Testis (tissue), 3 donors: ENCODE data around the gene EEFSEC. TPM values are rescaled to one million over a fixed set of nuclear protein-coding genes. Genes with fewer than 3 reads are reported as not detected.

Source experiments
- DNase-seq: peaks from one replicate; pipeline ENCODE4 v3.0.0-alpha.2; 2019
- H3K27ac ChIP-seq, 2 donors: fragments of 200-600 bp; sonication (generic); one replicate each; pipeline ENCODE4 v1.5.1; 2019
- H3K27me3 ChIP-seq: fragments of 200-600 bp; sonication (generic); one replicate; pipeline ENCODE4 v1.5.1; 2019
- H3K36me3 ChIP-seq: fragments of 200-600 bp; sonication (generic); one replicate; pipeline ENCODE4 v1.5.1; 2017; ENCODE audit warnings: low read depth; ENCODE audit errors: missing control alignments
- H3K4me1 ChIP-seq: fragments of 200-600 bp; sonication (generic); one replicate; pipeline ENCODE4 v1.5.1; 2019
- H3K4me3 ChIP-seq, 2 donors: fragments of 200-600 bp; sonication (generic); one replicate each; pipeline ENCODE4 v1.5.1; 2017 to 2019
- H3K9me3 ChIP-seq: fragments of 200-600 bp; sonication (generic); one replicate; pipeline ENCODE4 v1.5.1; 2017
- POLR2A ChIP-seq: fragments of 450-650 bp; IDR thresholded peaks from one replicate; pipeline ENCODE4 v1.6.1; 2017; ENCODE audit warnings: antibody characterized with exemption, mild to moderate bottlenecking, moderate library complexity
- WGBS, 2 donors: methylation state at CpG; one replicate each; pipeline ENCODE4 v1.1.5; 2018; 5-methylcytosine and 5-hydroxymethylcytosine counted together
- intact Hi-C: fragments of 100-400 bp; cut with DNase I; formaldehyde crosslinking; loops from one replicate; pipeline ENCODE4 v1.15.1; 2023; ENCODE audit warnings: low total_unique reads
- polyA plus RNA-seq: library from polyadenylated mRNA; stranded (reverse); fragments of 350-450 nt; fragmentation: Illumina TruSeq; extraction: RNeasy Lipid Tissue Mini Kit (QIAGEN cat#74804); gene quantifications from one replicate; pipeline ENCODE4 v1.2.3, GENCODE V29; 2014; ENCODE audit warnings: low read depth, low replicate concordance; ENCODE audit not compliant: insufficient read depth
- small RNA-seq, 2 donors: library from RNA; depleted of rRNA; stranded (forward); fragments of <200 nt; gene quantifications; one replicate each; pipeline ENCODE3, GENCODE V24; 2016
- total RNA-seq, 2 donors: library from RNA; depleted of rRNA; stranded (reverse); fragments of >200 nt; gene quantifications; one replicate each; pipeline ENCODE4 v1.2.3, GENCODE V29; 2016
- TF ChIP-seq, protein P1 (sequence below), 3 experiments: fragments of 450-650 bp in 2 of 3; fragments of 200-600 bp in 1 of 3; sonication (generic) in 1 of 3; IDR thresholded peaks; one replicate each; pipeline ENCODE4 v1.5.1; 2016 to 2019; ENCODE audit warnings: antibody characterized with exemption in 3 of 3, mild to moderate bottlenecking in 2 of 3, moderate library complexity in 1 of 3

Gene EEFSEC
- total and polyA plus RNA-seq, 3 donors from 2014 or later: 35.4 to 40.3 (median 35.4) TPM

- Histone ChIP-seq H3K4me3 (no peak overlapping the region), H3K27me3 (no peaks in the 10 kb centered on the region), H3K9me3 (no peaks in the 10 kb centered on the region), H3K36me3 (no peaks in the 10 kb centered on the region), H3K4me1 (no peaks in the 10 kb centered on the region), H3K27ac (no peak overlapping the region)
- WGBS, 2 donors: 72 to 79% methylated on average over 13 to 16 of the region's 16 CpGs
- TF ChIP-seq POLR2A: no peak
- TF ChIP-seq, protein P1, sequence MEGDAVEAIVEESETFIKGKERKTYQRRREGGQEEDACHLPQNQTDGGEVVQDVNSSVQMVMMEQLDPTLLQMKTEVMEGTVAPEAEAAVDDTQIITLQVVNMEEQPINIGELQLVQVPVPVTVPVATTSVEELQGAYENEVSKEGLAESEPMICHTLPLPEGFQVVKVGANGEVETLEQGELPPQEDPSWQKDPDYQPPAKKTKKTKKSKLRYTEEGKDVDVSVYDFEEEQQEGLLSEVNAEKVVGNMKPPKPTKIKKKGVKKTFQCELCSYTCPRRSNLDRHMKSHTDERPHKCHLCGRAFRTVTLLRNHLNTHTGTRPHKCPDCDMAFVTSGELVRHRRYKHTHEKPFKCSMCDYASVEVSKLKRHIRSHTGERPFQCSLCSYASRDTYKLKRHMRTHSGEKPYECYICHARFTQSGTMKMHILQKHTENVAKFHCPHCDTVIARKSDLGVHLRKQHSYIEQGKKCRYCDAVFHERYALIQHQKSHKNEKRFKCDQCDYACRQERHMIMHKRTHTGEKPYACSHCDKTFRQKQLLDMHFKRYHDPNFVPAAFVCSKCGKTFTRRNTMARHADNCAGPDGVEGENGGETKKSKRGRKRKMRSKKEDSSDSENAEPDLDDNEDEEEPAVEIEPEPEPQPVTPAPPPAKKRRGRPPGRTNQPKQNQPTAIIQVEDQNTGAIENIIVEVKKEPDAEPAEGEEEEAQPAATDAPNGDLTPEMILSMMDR (IDR thresholded peaks at IDR 0.05): no peak
- intact Hi-C loops: no loop called here
- no peak for DNase-seq
These were observed 302.8 kb downstream of the EEFSEC start for GRCh38 chr3:128455786-128456748.

DNA sequence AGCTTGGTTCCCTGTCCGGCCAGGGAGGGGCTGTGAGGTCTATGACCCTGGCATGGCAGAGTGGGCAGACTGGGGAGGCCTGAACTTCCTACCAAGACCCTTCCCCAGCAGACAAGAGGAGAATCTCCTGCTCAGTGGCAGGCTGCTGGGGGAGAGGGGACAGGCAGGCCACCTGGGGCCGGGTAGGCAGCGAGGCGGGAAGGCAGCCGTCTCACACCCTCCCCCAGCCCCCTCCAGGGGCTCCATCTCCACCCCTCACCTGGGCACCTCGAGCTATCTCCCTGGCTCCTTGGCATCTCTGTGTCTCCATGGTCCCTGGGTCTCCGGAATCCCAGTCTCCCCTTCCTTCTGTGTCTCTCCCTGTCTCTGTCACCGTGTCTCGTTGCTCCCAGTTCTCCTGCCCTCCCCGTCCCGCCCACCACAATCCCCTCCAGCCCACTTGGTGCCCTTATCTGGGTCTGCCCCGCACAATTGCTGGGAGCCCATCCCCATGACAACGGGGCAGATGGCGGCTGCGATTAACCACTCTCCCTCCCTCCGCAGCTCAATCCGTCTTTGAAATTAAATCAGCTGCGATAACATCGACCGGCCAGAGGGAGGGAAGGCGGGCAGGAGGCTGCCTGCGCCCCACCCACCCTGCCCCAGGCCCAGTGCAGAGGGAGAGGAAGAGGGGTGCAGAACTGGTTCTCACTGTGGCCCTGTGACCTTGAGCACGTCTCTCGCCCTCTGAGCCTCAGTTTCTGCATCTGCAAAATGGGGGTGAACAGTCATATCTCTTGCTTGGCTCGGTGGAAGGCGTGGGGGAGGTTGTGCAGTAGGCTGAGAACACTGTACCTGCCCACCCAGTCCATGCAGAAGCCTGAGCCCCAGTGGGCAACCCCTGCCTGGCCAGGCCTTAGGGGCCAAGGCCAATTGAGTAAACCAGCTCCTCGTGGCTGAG lies 303.8 kb downstream of the EEFSEC start:
- TF ChIP-seq, protein P1 (IDR thresholded peaks at IDR 0.05): no peak
- TF ChIP-seq POLR2A: no peak
- no peak for DNase-seq
- 73 to 77% methylated on average over 21 to 27 of the region's 27 CpGs for WGBS, 2 donors

GRCh38 chr3:128457937-128458336 lies 304.7 kb downstream of the EEFSEC start:
- no peak for DNase-seq
- Histone ChIP-seq H3K36me3 (no peaks in the 10 kb centered on the region), H3K27me3 (no peaks in the 10 kb centered on the region), H3K4me1 (no peaks in the 10 kb centered on the region), H3K9me3 (no peaks in the 10 kb centered on the region), H3K4me3 (no peak overlapping the region), H3K27ac (no peak overlapping the region)
- intact Hi-C loops: no loop called here
- TF ChIP-seq POLR2A: no peak
- TF ChIP-seq, protein P1 (IDR thresholded peaks at IDR 0.05): no peak
- WGBS, 2 donors: 81 to 96% methylated on average over 12 of the region's 12 CpGs

More for the DNA sequence above, 303.8 kb downstream of the EEFSEC start:
- no peaks in the 10 kb centered on the region for H3K36me3 ChIP-seq
- no peaks in the 10 kb centered on the region for H3K9me3 ChIP-seq
- intact Hi-C loops: no loop called here
- no peaks in the 10 kb centered on the region for H3K27me3 ChIP-seq
- no peak overlapping the region for H3K27ac ChIP-seq
- H3K4me3 ChIP-seq: no peak overlapping the region
- no peaks in the 10 kb centered on the region for H3K4me1 ChIP-seq

Small RNA genes within 50 kb of the gene (small RNA-seq; reads per million reads assigned to genes)
- gene RNU6-823P: 0 reads per million in 2 donors

Other genes with a start within 250 kb of the EEFSEC start
- 1 to 10 TPM; 1.6 to 4.6 TPM for gene KBTBD12, start 238.2 kb upstream of the EEFSEC start, total RNA-seq
- gene KBTBD12, start 238.2 kb upstream of the EEFSEC start, polyA plus RNA-seq: 2.7 TPM
- 100 to 1,000 TPM; 129 to 137 TPM for gene SEC61A1, start 101.0 kb upstream of the EEFSEC start, total RNA-seq
- gene SEC61A1, start 101.0 kb upstream of the EEFSEC start, polyA plus RNA-seq: 119 TPM
- gene RUVBL1, start 29.7 kb upstream of the EEFSEC start, total RNA-seq: 10 to 100 TPM; 42.9 to 52.9 TPM
- 70.1 TPM for gene RUVBL1, start 29.7 kb upstream of the EEFSEC start, polyA plus RNA-seq